HepG2 (cell line): ENCODE measurements around the gene CAVIN2. TPM values are rescaled to one million over a fixed set of nuclear protein-coding genes. Genes with fewer than 3 reads are reported as not detected.
A peak's percentile ranks its signal among the peaks of the same experiment; 100 is the strongest.

ENCODE experiments used
- DNMT3B ChIP-seq: conservative IDR thresholded peaks from 2 replicates; pipeline ENCODE4 v1.6.1; 2016; ENCODE audit warnings: missing biosample characterization, control low read depth
- ERF ChIP-seq: IDR thresholded peaks from 2 replicates; pipeline ENCODE4 v1.6.1; 2018; ENCODE audit warnings: missing biosample characterization, missing genetic modification reagents
- FOXA3 ChIP-seq: IDR thresholded peaks from 2 replicates; pipeline ENCODE4 v1.6.1; 2016; ENCODE audit warnings: missing genetic modification reagents, missing compliant biosample characterization
- HES4 ChIP-seq: sonication (generic); formaldehyde crosslinking; IDR thresholded peaks from 2 replicates; pipeline ENCODE4 v1.9.0; 2021; ENCODE audit warnings: mild to moderate bottlenecking, missing genetic modification reagents, borderline replicate concordance
- KDM5B ChIP-seq: sonication (generic); formaldehyde crosslinking; IDR thresholded peaks from 2 replicates; pipeline ENCODE4 v1.4.0; 2020; ENCODE audit warnings: missing genetic modification reagents, mild to moderate bottlenecking, borderline replicate concordance
- NR2F2 ChIP-seq: IDR thresholded peaks from 2 replicates; pipeline ENCODE4 v1.6.1; 2012; ENCODE audit warnings: low read depth, inconsistent platforms, borderline replicate concordance
- PAX8 ChIP-seq: sonication (generic); formaldehyde crosslinking; IDR thresholded peaks from 2 replicates; pipeline ENCODE4 v1.8.0; 2022; ENCODE audit warnings: mild to moderate bottlenecking, missing genetic modification reagents, borderline replicate concordance
- PITX1 ChIP-seq: sonication (generic); formaldehyde crosslinking; IDR thresholded peaks from 2 replicates; pipeline ENCODE4 v1.5.1; 2020; ENCODE audit warnings: mild to moderate bottlenecking, missing genetic modification reagents
- POLR2AphosphoS2 ChIP-seq: IDR thresholded peaks from 2 replicates; pipeline ENCODE4 v1.6.1; 2011; ENCODE audit warnings: low read depth, low read length, improper control_type of control experiment
- RBAK ChIP-seq: sonication (generic); formaldehyde crosslinking; IDR thresholded peaks from 2 replicates; pipeline ENCODE4 v1.5.1; 2020; ENCODE audit warnings: mild to moderate bottlenecking, missing genetic modification reagents
- ZNF10 ChIP-seq: sonication (generic); formaldehyde crosslinking; IDR thresholded peaks from 2 replicates; pipeline ENCODE4 v1.4.0; 2020; ENCODE audit warnings: mild to moderate bottlenecking, low read depth, missing genetic modification reagents, borderline replicate concordance
- ZNF253 ChIP-seq: sonication (generic); formaldehyde crosslinking; IDR thresholded peaks from 2 replicates; pipeline ENCODE4 v1.8.0; 2022; ENCODE audit warnings: mild to moderate bottlenecking, missing genetic modification reagents, borderline replicate concordance
- ZNF292 ChIP-seq: sonication (generic); formaldehyde crosslinking; IDR thresholded peaks from 2 replicates; pipeline ENCODE4 v1.8.1; 2022; ENCODE audit warnings: mild to moderate bottlenecking, low read depth, missing genetic modification reagents, borderline replicate concordance
- ZNF446 ChIP-seq: sonication (generic); formaldehyde crosslinking; IDR thresholded peaks from 2 replicates; pipeline ENCODE4 v1.5.0; 2020; ENCODE audit warnings: mild to moderate bottlenecking, missing genetic modification reagents
- ZNF451 ChIP-seq: sonication (generic); formaldehyde crosslinking; IDR thresholded peaks from 2 replicates; pipeline ENCODE4 v1.5.0; 2020; ENCODE audit warnings: mild to moderate bottlenecking, missing genetic modification reagents
- ZNF510 ChIP-seq: sonication (generic); formaldehyde crosslinking; IDR thresholded peaks from 2 replicates; pipeline ENCODE4 v1.4.0; 2020; ENCODE audit warnings: low read depth, mild to moderate bottlenecking, missing genetic modification reagents
- ZNF577 ChIP-seq: sonication (generic); formaldehyde crosslinking; IDR thresholded peaks from 2 replicates; pipeline ENCODE4 v1.4.0; 2020; ENCODE audit warnings: mild to moderate bottlenecking, low read depth, missing genetic modification reagents, borderline replicate concordance
- ZNF766 ChIP-seq: sonication (generic); formaldehyde crosslinking; IDR thresholded peaks from 2 replicates; pipeline ENCODE4 v1.5.0; 2020; ENCODE audit warnings: missing genetic modification reagents, borderline replicate concordance
- polyA plus RNA-seq, 8 experiments: library from polyadenylated mRNA; depleted of rRNA in 3 of 8; stranded (reverse) in 7 of 8; unstranded in 1 of 8; fragments of >200 nt; fragmentation: Illumina TruSeq in 4 of 8; extraction: Trizol in 4 of 8; gene quantifications; 2 replicates each; pipeline versions ENCODE4 v1.2.1 to v1.2.3, GENCODE V29; 2011 to 2016; ENCODE audit warnings: low read depth in 4 of 8, missing spikeins in 1 of 8, mixed read lengths in 1 of 8; ENCODE audit not compliant: insufficient read depth in 1 of 8
- total RNA-seq, 5 experiments: library from RNA; depleted of rRNA; stranded (reverse); fragments of >200 nt; fragmentation: Illumina TruSeq; extraction: Trizol; gene quantifications; 2 replicates each; pipeline ENCODE4 v1.2.3, GENCODE V29; 2016; ENCODE audit warnings: low read depth in 1 of 5
- TF ChIP-seq, protein P1 (sequence below): sonication (generic); formaldehyde crosslinking; IDR thresholded peaks from 2 replicates; pipeline ENCODE4 v1.4.0; 2020; ENCODE audit warnings: missing genetic modification reagents, borderline replicate concordance
- TF ChIP-seq, protein P2 (sequence below): IDR thresholded peaks from 2 replicates; pipeline ENCODE4 v1.6.1; 2016
- TF ChIP-seq, protein P3 (sequence below): sonication (generic); formaldehyde crosslinking; IDR thresholded peaks from 2 replicates; pipeline ENCODE4 v1.8.1; 2023; ENCODE audit warnings: mild to moderate bottlenecking, moderate library complexity, missing genetic modification reagents
- TF ChIP-seq, protein P4 (sequence below): sonication (generic); formaldehyde crosslinking; IDR thresholded peaks from 2 replicates; pipeline ENCODE4 v1.8.1; 2023; ENCODE audit warnings: missing genetic modification reagents, inconsistent platforms, borderline replicate concordance

The CAVIN2 gene
- total and polyA plus RNA-seq, 2 of the 13 experiments (the other 11 are each of a cell fraction or from before 2014, with no cell fraction given): 7.6 to 38.8 TPM

DNA sequence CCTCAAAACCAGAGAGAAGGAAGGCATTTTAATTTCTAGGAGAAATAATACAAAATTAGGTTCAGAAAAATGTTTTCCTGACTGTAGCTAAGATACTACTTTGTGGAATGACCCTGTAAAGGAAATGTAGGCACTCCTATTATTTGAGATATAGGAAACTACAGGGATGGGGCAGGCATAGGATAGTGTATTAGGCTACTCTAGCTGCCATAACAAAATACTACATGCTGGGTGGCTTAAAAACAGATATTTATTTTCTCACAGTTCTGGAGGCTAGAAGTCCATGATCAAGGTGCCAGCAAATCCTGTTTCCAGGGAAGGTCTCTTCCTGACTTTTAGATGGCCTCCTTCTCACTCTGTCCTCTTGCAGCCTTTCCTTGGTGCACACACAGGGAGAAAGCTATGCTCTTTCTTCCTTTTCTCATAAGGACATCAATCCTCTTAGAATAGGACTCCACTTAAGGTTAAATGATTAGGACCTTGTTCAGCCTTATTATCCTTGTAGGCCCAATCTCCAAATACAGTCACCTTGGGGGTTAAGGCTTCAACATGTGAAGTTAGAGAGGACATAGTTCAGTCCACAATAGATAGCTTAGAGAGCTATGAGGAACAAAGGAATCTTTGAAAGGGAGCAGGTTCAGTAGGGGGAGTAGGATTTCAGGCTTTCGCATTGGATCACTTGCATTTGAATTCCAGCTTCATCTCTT, 14.0 kb upstream of the CAVIN2 start (continued):
- TF ChIP-seq ZNF766 (no peak), PAX8 (no peak), FOXA3 (peak; percentile 58; the same call in 1 of the 2 replicates), ZNF253 (no peak), ZNF446 (CRISPR knock-in tag) (no peak), KDM5B (no peak), DNMT3B (CRISPR knock-in tag) (no peak), POLR2AphosphoS2 (no peak), ZNF451 (CRISPR knock-in tag) (no peak), PITX1 (CRISPR knock-in tag) (no peak; the same call in 1 of the 2 replicates), ZNF10 (CRISPR knock-in tag) (no peak), ZNF577 (CRISPR knock-in tag) (no peak), ERF (CRISPR knock-in tag) (peak; percentile 68), RBAK (CRISPR knock-in tag) (no peak), NR2F2 (peak; percentile 50; the same call in 1 of the 2 replicates), HES4 (no peak), ZNF292 (CRISPR knock-in tag) (no peak), ZNF510 (CRISPR knock-in tag) (no peak)
- TF ChIP-seq, protein P1, sequence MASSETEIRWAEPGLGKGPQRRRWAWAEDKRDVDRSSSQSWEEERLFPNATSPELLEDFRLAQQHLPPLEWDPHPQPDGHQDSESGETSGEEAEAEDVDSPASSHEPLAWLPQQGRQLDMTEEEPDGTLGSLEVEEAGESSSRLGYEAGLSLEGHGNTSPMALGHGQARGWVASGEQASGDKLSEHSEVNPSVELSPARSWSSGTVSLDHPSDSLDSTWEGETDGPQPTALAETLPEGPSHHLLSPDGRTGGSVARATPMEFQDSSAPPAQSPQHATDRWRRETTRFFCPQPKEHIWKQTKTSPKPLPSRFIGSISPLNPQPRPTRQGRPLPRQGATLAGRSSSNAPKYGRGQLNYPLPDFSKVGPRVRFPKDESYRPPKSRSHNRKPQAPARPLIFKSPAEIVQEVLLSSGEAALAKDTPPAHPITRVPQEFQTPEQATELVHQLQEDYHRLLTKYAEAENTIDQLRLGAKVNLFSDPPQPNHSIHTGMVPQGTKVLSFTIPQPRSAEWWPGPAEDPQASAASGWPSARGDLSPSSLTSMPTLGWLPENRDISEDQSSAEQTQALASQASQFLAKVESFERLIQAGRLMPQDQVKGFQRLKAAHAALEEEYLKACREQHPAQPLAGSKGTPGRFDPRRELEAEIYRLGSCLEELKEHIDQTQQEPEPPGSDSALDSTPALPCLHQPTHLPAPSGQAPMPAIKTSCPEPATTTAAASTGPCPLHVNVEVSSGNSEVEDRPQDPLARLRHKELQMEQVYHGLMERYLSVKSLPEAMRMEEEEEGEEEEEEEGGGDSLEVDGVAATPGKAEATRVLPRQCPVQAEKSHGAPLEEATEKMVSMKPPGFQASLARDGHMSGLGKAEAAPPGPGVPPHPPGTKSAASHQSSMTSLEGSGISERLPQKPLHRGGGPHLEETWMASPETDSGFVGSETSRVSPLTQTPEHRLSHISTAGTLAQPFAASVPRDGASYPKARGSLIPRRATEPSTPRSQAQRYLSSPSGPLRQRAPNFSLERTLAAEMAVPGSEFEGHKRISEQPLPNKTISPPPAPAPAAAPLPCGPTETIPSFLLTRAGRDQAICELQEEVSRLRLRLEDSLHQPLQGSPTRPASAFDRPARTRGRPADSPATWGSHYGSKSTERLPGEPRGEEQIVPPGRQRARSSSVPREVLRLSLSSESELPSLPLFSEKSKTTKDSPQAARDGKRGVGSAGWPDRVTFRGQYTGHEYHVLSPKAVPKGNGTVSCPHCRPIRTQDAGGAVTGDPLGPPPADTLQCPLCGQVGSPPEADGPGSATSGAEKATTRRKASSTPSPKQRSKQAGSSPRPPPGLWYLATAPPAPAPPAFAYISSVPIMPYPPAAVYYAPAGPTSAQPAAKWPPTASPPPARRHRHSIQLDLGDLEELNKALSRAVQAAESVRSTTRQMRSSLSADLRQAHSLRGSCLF (CRISPR knock-in tag): no peak
- TF ChIP-seq, protein P2, sequence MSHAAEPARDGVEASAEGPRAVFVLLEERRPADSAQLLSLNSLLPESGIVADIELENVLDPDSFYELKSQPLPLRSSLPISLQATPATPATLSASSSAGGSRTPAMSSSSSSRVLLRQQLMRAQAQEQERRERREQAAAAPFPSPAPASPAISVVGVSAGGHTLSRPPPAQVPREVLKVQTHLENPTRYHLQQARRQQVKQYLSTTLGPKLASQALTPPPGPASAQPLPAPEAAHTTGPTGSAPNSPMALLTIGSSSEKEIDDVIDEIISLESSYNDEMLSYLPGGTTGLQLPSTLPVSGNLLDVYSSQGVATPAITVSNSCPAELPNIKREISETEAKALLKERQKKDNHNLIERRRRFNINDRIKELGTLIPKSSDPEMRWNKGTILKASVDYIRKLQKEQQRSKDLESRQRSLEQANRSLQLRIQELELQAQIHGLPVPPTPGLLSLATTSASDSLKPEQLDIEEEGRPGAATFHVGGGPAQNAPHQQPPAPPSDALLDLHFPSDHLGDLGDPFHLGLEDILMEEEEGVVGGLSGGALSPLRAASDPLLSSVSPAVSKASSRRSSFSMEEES: no peak
- TF ChIP-seq, protein P3, sequence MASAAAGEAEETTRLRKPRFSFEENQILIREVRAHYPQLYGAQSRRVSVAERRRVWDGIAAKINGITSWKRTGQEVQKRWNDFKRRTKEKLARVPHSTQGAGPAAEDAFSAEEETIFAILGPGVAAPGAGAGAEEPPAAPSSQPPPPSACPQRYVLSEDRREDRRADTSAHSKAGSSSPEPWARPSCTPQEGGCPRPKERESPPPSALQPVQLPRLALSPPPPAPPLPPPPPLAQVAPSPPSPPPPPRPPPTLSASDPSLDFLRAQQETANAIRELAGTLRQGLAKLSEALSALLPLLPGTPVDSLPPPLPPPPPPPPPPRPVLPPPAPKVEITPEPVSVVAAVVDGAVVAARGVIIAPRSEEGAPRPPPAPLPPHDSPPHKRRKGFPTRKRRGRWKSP: no peak
- TF ChIP-seq, protein P4, sequence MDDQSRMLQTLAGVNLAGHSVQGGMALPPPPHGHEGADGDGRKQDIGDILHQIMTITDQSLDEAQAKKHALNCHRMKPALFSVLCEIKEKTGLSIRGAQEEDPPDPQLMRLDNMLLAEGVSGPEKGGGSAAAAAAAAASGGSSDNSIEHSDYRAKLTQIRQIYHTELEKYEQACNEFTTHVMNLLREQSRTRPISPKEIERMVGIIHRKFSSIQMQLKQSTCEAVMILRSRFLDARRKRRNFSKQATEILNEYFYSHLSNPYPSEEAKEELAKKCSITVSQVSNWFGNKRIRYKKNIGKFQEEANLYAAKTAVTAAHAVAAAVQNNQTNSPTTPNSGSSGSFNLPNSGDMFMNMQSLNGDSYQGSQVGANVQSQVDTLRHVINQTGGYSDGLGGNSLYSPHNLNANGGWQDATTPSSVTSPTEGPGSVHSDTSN (CRISPR knock-in tag): no peak
